Stimulated activated CD8-positive, alpha-beta memory T cell treated with anti-CD3 and anti-CD28 coated beads, Interleukin-7, amount 100 ng/mL, for 48 hours (primary cell): ENCODE data around the gene MPRIP.

Experiments
- DNase-seq, 2 donors: peaks; one replicate each; pipeline ENCODE4 v3.0.0-alpha.2; 2020; ENCODE audit warnings: low read depth in 1 of 2; ENCODE audit errors: extremely low read depth in 1 of 2

Gene MPRIP

DNA sequence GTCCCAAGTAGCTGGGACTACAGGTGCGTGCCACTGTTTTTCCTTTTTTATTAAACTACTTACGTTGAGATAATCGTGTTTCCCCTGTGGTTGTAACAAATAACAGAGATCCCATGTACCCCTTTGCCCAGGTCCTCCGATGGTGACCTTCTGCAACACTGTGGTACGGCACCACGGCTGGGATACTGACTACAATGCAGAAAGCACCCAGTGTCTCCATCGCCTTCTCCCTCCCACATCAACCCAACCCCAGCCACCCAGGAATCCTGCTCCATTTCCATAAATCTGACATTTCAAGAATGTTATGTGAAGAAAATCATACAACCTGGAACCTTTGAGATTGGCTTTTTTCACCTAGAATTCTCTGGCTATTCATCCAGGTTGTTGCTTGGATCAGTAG is 22.1 kb downstream of the MPRIP start:
- no peak for DNase-seq

- no peak for DNase-seq
These were observed 23.8 kb downstream of the MPRIP start for GRCh38 chr17:17066021-17066420.

DNA sequence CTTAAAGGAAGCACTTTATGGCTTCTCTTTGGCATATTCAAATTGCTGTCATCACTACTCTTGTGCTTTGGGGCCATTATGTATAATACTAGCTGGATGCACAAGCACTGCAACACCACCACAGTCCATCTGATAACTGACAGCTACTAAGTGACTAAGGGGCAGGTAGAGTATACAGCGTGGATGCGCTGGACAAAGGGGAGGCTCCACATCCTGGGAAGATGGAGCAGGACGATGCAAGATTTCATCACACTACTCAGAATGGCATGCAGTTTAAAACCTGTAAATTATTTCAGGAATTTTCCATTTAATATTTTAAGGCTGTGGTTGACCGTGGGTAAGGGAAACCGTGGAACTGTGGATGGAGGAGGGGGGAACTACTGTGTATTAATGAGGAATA is 25.0 kb downstream of the MPRIP start:
- DNase-seq: no peak

DNA sequence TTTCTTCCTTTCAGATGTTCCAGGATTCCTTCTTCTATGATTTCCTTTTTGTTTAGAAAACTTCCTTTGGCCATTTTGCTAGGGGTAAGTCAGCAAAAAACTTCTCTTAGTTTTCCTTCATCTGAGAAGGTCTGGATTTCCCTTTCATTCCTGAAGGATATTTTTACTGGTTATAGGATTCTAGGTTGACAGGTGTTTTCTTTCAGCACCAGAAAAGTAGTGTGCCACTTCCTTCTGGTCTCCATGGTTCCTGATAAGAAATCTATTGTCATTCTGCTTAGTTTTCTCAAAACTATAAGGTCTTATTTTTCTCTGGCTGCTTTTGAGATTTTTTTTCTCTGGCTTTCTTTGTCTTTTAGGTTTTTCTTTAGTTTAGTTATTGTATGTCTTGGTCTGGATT is 27.6 kb downstream of the MPRIP start:
- DNase-seq: no peak

- DNase-seq: no peak
These were observed 28.7 kb downstream of the MPRIP start for GRCh38 chr17:17070931-17071330.

DNA sequence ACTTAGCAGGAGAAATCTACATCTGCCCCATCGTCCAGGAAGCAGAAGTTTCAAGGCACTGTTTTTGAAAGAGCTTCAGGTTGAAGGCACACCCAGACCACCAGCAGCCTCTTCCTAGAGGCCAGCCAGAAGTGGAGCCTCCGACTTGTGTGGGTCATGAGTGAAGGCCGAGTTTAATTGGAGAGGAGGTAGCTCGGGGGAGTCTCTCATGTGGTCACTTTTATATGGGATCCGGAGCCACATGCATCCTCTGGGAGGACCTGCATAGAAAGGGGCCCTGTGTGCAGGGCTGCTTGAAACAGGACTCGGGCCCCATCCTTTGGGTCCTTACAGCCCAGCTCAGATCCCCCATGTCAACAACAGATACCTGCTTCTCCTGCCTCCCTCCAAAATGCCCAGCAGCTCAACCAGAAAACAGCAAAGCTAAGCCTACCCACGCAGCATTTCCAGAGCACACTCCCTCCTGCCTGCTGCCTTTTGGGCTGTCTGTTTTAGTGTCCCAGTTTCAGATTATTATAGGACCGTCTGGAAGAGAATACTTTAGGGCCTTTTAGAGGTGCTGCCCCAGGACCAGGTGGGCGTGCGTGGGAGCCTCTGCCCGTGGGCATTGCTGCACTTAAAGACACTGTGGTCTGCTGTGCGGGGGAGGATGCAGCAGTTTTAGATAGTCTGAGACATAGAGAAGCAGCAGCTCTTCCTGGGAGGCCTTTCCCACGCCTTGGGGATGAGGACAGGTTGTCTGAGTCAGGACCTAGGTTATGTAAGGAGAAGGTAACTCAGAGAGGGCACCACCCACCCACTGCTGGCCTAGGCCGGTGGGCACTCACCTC is 29.5 kb downstream of the MPRIP start:
- DNase-seq: no peak

DNA sequence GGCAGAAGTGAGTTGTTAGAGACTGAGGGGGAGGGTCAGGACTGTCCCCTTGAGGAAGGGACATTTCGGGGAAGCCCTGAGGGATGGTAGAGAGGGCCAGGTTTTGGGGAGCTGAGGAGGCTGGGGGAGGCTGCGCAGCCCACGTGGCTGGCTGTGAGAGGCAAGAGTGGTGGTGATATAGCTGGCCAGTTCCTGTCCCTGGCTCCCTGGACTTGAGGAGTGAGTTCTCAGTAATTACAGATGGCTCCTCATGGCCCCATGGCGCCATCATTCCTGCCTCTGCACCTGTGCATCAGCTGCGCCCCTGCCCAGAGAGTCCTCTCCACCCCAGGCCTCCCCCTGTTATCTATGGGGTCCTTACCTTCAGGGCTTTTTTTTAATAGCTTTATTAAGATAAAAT is 30.3 kb downstream of the MPRIP start:
- DNase-seq: no peak

GRCh38 chr17:17073030-17073564 is 30.8 kb downstream of the MPRIP start:
- DNase-seq: no peak

DNA sequence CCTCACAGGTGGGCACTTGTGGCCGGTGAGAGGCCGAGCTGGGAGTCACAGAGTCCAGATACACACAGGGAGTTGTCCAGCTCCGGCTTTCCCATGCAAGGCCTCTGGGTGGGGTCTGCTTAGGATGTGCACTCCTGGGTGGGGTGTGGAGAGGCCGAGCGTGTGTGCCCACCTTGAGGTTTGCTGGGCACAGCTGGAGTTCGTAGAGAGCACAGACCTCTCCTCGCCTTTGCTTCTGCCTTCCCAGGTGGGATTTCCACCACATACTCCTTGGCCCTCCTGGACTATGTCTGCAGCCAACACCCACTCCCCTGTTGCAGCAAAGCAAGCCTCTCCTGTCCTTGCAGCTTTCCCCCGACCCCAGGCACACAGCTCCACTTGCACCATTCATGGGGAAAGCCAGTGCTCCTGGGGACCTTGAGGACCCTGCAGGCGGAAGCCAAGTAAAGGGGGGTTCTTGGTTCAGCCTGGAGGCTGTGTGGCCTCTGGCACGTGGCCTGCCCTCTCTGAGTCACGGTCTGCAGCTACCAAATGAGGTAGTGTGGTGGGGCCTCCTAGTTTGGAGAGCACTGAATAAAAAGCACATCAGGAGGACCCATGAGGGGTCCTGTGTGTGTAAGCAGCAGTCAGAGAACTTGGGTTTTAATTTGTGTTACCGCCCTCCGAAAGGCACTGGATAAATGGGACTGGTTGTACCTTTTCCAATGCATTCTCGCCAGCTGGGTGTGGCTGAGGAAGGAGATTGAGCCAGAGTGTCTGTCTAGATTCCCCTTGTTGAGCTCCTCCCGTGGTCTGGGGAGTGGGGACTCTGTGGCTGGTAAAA is 31.5 kb downstream of the MPRIP start:
- no peak for DNase-seq

- no peak for DNase-seq
These were observed 33.0 kb downstream of the MPRIP start for GRCh38 chr17:17075125-17075781.

DNA sequence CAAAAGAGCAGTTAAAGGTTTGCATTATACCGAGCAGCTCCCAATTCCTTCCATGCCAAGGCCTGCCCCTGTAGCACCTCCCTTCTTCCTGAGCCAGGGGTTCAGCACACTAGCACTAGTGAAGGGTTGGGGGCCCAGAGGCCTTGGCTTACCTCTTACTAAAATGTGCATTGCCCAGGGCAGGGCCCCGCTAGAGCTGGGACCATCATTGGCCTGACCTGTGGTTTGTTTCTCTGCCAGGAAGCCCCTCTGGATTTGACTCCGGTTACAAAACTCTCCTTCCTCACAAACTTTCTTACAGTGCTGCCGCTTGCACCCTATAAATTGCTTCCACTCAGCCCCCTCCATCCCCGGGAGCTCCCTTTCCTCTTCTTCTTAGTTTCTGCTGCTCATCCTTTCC is 33.8 kb downstream of the MPRIP start:
- DNase-seq: no peak

GRCh38 chr17:17077101-17077500 is 34.8 kb downstream of the MPRIP start:
- DNase-seq: no peak

DNA sequence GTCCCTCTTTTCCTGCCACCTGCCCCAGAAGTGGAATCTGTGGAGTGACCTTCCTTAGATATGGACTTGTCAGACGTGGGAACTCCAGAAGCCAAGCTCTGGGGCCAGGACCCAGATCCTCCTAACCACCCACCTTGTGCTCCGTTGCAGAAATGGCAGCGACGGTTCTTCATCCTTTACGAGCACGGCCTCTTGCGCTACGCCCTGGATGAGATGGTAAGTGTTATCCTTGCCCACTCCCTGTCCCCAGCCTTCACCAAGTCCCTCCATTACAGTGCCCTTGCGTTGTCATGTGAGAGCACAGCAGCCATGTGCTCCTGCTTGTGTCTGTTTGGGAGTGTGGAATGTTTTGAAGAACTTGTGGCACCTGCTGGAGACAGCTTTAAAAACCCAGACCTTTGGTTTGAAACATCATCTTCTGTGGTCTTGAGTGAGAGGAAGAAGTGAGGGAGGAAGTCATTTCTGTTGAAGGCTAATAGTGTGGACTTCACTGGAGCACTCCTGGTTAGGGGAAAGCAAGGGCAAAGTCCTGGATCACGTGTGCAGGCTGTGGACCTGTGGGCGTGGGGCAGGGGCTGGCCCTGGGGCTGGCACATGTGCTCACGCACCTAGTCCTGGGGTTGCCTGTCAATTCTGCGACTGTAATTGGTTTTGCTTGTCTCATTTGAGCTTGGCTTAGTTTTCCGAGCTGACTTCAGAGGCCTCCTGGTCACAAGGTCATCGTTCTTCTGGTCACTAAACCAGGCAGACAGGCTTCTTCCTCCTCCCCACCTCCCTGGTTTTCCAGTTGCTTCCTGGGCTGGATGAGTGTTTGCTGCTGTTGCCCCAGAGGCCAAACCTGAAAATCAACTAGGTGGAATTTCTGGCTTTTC is 35.8 kb downstream of the MPRIP start:
- no peak for DNase-seq

GRCh38 chr17:17078832-17079231 is 36.6 kb downstream of the MPRIP start:
- no peak for DNase-seq

DNA sequence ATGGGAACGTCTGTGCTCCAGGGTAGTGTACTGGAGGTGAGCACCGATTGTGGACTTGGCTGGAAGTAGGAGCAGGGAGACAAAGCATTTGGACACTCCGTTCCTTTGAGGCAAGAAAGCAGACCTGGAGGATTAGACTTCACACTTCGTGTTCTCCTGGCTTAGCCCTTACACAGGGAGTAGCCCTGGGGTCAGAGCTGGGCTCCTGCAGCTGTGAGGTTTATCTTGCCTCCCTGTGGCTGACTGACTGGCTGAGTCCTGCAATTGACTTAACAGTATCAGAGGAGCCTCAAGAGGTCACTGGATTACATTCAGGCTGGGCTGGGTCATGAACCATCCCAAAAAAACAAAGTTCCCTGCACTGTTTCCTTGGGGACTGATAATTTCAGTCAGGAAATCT is 37.1 kb downstream of the MPRIP start:
- no peak for DNase-seq

DNA sequence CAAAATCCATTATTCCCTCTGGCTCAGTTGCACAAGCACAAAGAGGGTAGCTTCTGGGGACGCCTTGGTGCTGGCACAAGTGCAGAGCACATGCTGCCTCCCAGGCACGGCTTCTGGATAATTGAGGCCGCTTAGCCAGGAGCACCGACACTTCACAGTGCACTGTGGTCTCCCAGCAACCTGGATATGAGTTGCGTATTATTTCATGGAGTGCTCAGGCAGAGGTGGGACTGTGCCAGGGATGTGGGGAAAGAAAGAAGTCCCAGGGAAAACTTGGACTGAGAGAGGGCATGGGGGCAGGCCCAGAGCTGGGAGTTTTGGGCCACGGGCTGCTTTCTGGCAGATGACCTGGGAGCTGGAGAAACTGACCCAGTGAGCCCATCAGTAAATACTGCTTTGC is 37.5 kb downstream of the MPRIP start:
- DNase-seq: no peak

GRCh38 chr17:17080181-17080631 is 37.9 kb downstream of the MPRIP start:
- DNase-seq: no peak

DNA sequence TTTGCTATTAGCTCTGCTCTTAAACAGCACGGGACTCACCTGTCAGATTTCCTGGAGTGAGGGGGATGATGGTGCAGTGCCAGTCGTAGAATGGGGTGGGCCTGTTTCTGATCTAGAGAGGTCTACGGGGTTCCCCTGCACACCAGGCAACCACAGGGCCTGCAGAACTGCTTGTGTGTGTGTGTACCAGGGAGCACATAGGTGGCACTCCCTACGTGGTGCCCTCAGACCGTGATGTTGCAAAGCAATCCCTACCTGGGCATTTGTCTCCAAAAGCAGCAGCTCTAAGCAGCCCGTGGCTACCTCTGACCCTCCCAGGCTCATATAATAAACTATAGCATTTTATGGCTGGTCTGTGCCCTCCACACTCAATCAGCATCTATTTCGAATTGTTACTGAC is 38.5 kb downstream of the MPRIP start:
- no peak for DNase-seq

DNA sequence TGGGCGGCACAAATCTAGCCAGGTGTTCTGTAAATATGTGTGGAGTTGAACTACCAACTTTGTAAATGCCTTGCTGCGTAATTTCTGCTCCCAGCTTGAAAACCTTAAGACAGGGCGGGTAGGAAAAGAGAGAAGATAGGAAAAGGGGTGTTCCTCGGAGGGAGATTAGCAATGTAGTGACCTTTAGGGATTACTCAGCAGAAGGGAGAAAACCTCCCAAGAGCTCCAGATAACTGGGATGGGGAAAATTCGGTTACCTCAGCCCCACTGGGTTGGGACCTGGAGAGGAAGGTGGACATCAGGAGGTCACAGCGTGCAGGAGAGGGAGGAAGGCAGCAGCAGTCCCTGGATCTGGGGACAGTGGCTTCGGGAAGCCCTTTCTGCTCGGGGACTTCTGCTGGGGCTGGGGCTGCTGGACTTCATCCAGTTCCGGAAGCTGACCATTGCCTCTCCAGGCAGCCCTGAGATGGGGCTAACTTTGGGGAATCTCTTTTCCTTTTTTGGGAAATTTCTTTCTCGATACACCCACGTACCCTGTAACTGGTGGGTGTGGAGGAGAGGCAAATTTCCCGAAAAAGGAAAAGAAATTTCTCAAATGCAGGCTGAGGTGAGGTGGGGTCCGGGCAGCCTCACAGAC is 39.2 kb downstream of the MPRIP start:
- DNase-seq: no peak

DNA sequence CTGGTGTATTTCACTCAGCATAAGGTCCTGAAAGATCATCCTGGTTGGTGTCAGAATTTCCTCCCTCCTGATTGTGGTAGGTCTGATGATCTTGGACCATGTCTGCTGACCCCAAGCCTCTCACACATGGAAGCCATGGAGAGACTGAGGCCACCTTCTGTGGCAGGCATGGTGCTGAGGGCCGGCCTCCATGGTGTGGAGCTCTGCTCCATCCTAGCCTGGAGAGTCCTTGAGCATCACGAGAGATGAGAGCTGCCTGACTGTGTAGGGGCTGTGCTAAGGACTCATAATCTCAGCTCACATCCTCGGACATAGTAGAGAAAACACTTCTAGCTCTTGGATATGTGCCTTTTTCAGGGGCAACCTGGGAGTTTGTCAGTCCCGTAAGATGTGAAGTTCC is 40.6 kb downstream of the MPRIP start:
- no peak for DNase-seq
